Right lobe of liver (tissue), 6 donors: ENCODE data around the gene FAM149B1. TPM values are rescaled to one million over a fixed set of nuclear protein-coding genes. Genes with fewer than 3 reads are reported as not detected.

Experiments used
- ATAC-seq, 4 donors: fragments of 200-7000 bp; cut with Tn5 transposase; one replicate each; pipeline ENCODE4 v1.9.1; 2020; ENCODE audit warnings: mild to moderate bottlenecking in 4 of 4, moderate library complexity in 4 of 4
- DNase-seq, 3 donors: peaks; one replicate each; pipeline ENCODE4 v3.0.0-alpha.2; 2020
- H3K27ac ChIP-seq, 3 donors: fragments of 200-600 bp; one replicate each; pipeline ENCODE4 v1.8.0; 2022
- H3K27me3 ChIP-seq, 2 donors: fragments of 200-600 bp; one replicate each; pipeline ENCODE4 v1.8.0; 2022
- H3K36me3 ChIP-seq, 4 donors: fragments of 200-600 bp; sonication (generic) in 1 of 4; one replicate each; pipeline versions ENCODE4 v1.5.1 to v1.8.0; 2017 to 2022; ENCODE audit warnings: control low read depth in 1 of 4
- H3K4me1 ChIP-seq, 4 donors: fragments of 200-600 bp; sonication (generic) in 1 of 4; one replicate each; pipeline versions ENCODE4 v1.5.1 to v1.8.0; 2017 to 2022; ENCODE audit warnings: control low read depth in 1 of 4
- H3K4me3 ChIP-seq, 3 donors: fragments of 200-600 bp; one replicate each; pipeline ENCODE4 v1.8.0; 2022
- H3K9me3 ChIP-seq, 4 donors: fragments of 200-600 bp; sonication (generic) in 1 of 4; one replicate each; pipeline versions ENCODE4 v1.5.1 to v1.8.0; 2017 to 2022; ENCODE audit warnings: control low read depth in 1 of 4
- POLR2A ChIP-seq: fragments of 450-650 bp; IDR thresholded peaks from one replicate; pipeline ENCODE4 v1.6.1; 2017; ENCODE audit warnings: antibody characterized with exemption, mild to moderate bottlenecking
- WGBS: methylation state at CpG from one replicate; pipeline ENCODE4 v1.1.6; 2018; ENCODE audit warnings: low coverage, low lambda C conversion rate; ENCODE audit not compliant: insufficient coverage; ENCODE audit errors: missing lambda C conversion rate; 5-methylcytosine and 5-hydroxymethylcytosine counted together
- intact Hi-C, 2 donors: fragments of 100-400 bp; cut with DNase I; formaldehyde crosslinking; loops; one replicate each; pipeline versions ENCODE4 v1.11.2 to v1.14.1; 2022
- total RNA-seq, 6 experiments: library from RNA; depleted of rRNA in 2 of 6; stranded (reverse); fragments of >200 nt in 2 of 6; fragmentation: NEBNext Ultra II Directional in 3 of 6; extraction: Animal tissue kit (Norgen Biotek cat#: 25700) in 3 of 6; gene quantifications; one replicate each; pipeline versions ENCODE4 v1.1.0 to v1.2.4, GENCODE V29; 2016 to 2023
- TF ChIP-seq, protein P1 (sequence below), 4 donors: fragments of 200-600 bp in 3 of 4; fragments of 450-650 bp in 1 of 4; IDR thresholded peaks; one replicate each; pipeline versions ENCODE4 v1.5.1 to v1.8.0; 2016 to 2022; ENCODE audit warnings: antibody characterized with exemption in 4 of 4, mild to moderate bottlenecking in 2 of 4
- donor health status: DM: no; HTN: yes; CAD: no.
- donor health status: DM: no; HTN: no; CAD: no.
- donor health status: DM: no; HTN: no; CAD: no.
- donor health status: DM: no; HTN: yes; CAD: no.
- donor health status: DM: no; HTN: yes; CAD: no.

The FAM149B1 gene
- total RNA-seq, 6 experiments from 2014 or later = 9.2 to 19.9 (median 13.8) TPM

DNA sequence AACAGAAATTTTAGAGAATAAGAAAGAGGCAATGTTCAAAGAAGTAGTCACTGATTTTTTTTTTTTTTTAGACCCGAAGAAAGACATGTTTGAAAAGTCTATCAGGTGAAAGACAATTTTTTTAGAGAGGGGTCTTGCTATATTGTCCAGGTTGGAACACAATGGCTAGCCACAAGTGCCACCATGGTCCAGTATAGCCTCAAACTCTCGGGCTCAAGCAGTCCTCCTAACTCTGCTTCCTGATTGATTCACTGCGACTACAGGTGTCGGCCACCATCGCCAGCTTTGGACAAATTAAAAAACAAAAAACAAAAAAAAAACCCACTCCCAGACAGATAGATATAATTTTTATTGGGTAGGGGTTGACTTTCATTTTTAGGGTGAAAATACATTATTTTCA is 22.3 kb downstream of the FAM149B1 start:
- ATAC-seq (no peak), DNase-seq (no peak)
- Histone ChIP-seq H3K9me3 (no peaks in the 10 kb centered on the region), H3K36me3 (peaks cover 0 to 9% (median 1%) of the 10 kb centered on the region in 4 donors), H3K4me1 (no peaks in the 10 kb centered on the region), H3K27me3 (no peaks in the 10 kb centered on the region), H3K27ac (no peak overlapping the region), H3K4me3 (no peak overlapping the region)
- 93% methylated on average over 5 of the region's 5 CpGs for WGBS
- TF ChIP-seq, protein P1, sequence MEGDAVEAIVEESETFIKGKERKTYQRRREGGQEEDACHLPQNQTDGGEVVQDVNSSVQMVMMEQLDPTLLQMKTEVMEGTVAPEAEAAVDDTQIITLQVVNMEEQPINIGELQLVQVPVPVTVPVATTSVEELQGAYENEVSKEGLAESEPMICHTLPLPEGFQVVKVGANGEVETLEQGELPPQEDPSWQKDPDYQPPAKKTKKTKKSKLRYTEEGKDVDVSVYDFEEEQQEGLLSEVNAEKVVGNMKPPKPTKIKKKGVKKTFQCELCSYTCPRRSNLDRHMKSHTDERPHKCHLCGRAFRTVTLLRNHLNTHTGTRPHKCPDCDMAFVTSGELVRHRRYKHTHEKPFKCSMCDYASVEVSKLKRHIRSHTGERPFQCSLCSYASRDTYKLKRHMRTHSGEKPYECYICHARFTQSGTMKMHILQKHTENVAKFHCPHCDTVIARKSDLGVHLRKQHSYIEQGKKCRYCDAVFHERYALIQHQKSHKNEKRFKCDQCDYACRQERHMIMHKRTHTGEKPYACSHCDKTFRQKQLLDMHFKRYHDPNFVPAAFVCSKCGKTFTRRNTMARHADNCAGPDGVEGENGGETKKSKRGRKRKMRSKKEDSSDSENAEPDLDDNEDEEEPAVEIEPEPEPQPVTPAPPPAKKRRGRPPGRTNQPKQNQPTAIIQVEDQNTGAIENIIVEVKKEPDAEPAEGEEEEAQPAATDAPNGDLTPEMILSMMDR (IDR thresholded peaks at IDR 0.05) = no peak
- no peak for TF ChIP-seq POLR2A
- intact Hi-C loops = no loop called here

DNA sequence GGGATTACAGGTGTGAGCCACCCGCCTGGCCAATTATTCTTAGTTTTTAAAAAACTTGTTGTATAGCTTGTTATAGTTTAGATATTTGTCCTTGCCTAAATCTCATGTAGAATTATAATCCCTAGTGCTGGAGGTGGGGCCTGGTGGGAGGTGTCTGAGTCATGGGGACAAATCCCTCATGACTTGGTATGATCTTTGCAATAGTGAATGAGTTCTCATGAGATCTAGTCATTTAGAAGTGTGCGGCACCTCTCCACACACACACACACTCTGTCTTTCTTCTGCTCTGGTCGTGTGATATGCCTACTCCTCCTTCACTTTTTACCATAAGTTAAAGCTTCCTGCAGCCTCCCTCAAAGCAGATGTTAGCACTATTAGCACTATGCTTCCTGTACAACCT is 37.2 kb downstream of the FAM149B1 start:
- no peak for TF ChIP-seq POLR2A
- TF ChIP-seq, protein P1 (IDR thresholded peaks at IDR 0.05) = no peak
- Histone ChIP-seq H3K4me1 (no peaks in the 10 kb centered on the region), H3K27ac (no peak overlapping the region), H3K27me3 (no peaks in the 10 kb centered on the region), H3K36me3 (no peaks in the 10 kb centered on the region), H3K4me3 (no peak overlapping the region), H3K9me3 (no peaks in the 10 kb centered on the region)
- intact Hi-C loops = no loop called here
- 100% methylated on average over 3 of the region's 3 CpGs for WGBS
- ATAC-seq (no peak), DNase-seq (no peak)

- 100% methylated on average over 1 of the region's 1 CpG for WGBS
- intact Hi-C loops = no loop called here
- no peaks in the 10 kb centered on the region for H3K9me3 ChIP-seq
- H3K4me3 ChIP-seq = no peak overlapping the region
- DNase-seq (no peak), ATAC-seq (no peak)
- peaks cover 0 to 4% (median 2%) of the 10 kb centered on the region in 4 donors for H3K4me1 ChIP-seq
- H3K36me3 ChIP-seq = no peaks in the 10 kb centered on the region
- no peak for TF ChIP-seq POLR2A
- TF ChIP-seq, protein P1 (IDR thresholded peaks at IDR 0.05) = no peak
- no peaks in the 10 kb centered on the region for H3K27me3 ChIP-seq
- H3K27ac ChIP-seq = no peak overlapping the region
These were observed 38.0 kb downstream of the FAM149B1 start for GRCh38 chr10:73205890-73206289.

GRCh38 chr10:73206385-73206784 is 38.5 kb downstream of the FAM149B1 start:
- intact Hi-C loops = no loop called here
- DNase-seq (no peak), ATAC-seq (no peak)
- TF ChIP-seq POLR2A = no peak
- TF ChIP-seq, protein P1 (IDR thresholded peaks at IDR 0.05) = no peak
- H3K4me3 ChIP-seq = no peak overlapping the region
- 95% methylated on average over 5 of the region's 5 CpGs for WGBS
- H3K27ac ChIP-seq = no peak overlapping the region
- H3K27me3 ChIP-seq = no peaks in the 10 kb centered on the region
- no peaks in the 10 kb centered on the region for H3K36me3 ChIP-seq
- peaks cover 0 to 9% (median 3%) of the 10 kb centered on the region in 4 donors for H3K4me1 ChIP-seq
- H3K9me3 ChIP-seq = no peaks in the 10 kb centered on the region

GRCh38 chr10:73207883-73208282 is 40.0 kb downstream of the FAM149B1 start:
- TF ChIP-seq POLR2A = no peak
- H3K9me3 ChIP-seq = no peaks in the 10 kb centered on the region
- DNase-seq = no peak
- H3K36me3 ChIP-seq = no peaks in the 10 kb centered on the region
- 82% methylated on average over 2 of the region's 2 CpGs for WGBS
- no peaks in the 10 kb centered on the region for H3K27me3 ChIP-seq
- H3K4me3 ChIP-seq = no peak overlapping the region
- intact Hi-C loops = no loop called here
- H3K4me1 ChIP-seq = peaks cover 0 to 18% (median 7%) of the 10 kb centered on the region in 4 donors
- no peak overlapping the region for H3K27ac ChIP-seq
- ATAC-seq = no peak
